NB4 (cell line): ENCODE data around the gene NELL1.

ENCODE experiments used
- MAX ChIP-seq: IDR thresholded peaks from 2 replicates; pipeline ENCODE4 v1.6.1; 2011; ENCODE audit warnings: low read depth, low read length
- MYC ChIP-seq: IDR thresholded peaks from 2 replicates; pipeline ENCODE4 v1.6.1; 2011; ENCODE audit warnings: low read depth, low read length
- POLR2A ChIP-seq: IDR thresholded peaks from 2 replicates; pipeline ENCODE4 v1.6.1; 2011; ENCODE audit warnings: mild to moderate bottlenecking; ENCODE audit not compliant: insufficient read length; ENCODE audit errors: extremely low read depth
- TF ChIP-seq, protein P1 (sequence below): IDR thresholded peaks from one replicate; pipeline ENCODE4 v1.5.1; 2012; ENCODE audit warnings: low read depth, low read length

- TF ChIP-seq, protein P1, sequence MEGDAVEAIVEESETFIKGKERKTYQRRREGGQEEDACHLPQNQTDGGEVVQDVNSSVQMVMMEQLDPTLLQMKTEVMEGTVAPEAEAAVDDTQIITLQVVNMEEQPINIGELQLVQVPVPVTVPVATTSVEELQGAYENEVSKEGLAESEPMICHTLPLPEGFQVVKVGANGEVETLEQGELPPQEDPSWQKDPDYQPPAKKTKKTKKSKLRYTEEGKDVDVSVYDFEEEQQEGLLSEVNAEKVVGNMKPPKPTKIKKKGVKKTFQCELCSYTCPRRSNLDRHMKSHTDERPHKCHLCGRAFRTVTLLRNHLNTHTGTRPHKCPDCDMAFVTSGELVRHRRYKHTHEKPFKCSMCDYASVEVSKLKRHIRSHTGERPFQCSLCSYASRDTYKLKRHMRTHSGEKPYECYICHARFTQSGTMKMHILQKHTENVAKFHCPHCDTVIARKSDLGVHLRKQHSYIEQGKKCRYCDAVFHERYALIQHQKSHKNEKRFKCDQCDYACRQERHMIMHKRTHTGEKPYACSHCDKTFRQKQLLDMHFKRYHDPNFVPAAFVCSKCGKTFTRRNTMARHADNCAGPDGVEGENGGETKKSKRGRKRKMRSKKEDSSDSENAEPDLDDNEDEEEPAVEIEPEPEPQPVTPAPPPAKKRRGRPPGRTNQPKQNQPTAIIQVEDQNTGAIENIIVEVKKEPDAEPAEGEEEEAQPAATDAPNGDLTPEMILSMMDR = no peak
- TF ChIP-seq MAX (no peak), POLR2A (no peak), MYC (no peak)
Measured at GRCh38 chr11:20775331-20775730, 105.9 kb downstream of the NELL1 start.
